ENCODE measurements around the gene RBPJL.

Gene RBPJL

DNA sequence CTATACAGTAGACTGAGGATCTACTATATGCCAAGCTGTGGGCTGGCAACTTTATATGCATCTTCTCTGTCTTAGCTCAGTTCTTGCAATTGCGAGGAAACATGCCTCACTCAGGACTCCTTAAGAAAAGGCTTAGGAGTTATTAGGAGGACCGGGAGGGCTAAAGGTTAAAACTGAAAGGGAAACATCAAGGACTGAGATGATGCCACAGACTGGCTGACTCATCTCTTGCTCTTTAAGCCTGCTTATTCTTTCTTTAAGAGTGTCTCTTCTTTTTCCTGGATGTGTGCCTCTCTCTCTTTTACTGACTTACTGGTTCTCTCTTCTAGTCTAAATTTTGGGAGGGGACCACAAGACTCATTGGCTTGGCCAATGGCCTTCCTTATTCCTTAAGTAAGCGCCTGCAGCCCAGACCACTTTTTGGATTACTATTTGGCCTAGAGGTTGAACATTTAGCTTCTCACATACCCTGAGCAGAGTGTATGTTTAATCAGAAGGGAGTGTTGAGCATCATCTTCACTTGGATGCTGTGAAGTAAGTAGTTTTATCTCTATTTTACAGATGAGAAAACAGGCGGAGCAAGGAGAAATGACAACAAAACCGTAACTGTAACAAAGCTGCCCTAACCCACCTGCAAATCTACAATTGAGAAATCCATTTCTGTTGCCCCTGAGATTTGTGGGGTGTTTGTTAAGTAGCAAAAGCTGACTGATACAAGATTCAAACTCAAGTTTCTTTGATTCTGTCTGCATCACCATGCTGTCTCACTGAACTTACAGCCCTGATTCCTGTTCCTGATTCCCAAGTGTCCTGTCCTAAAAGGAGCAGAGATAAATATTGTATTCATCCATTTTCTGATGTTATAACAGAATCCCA is 48.8 kb downstream of the RBPJL start:
- H3K4me1 ChIP-seq (ENCODE audit: control insufficient read depth in 5 of 5, insufficient read depth in 5 of 5, low read length in 5 of 5): peaks cover 10 to 31% (median 25%) of the 10 kb centered on the region in 5 donors
- no peak overlapping the region for H3K9ac ChIP-seq (ENCODE audit: low read length in 5 of 5)
- H3K36me3 ChIP-seq (ENCODE audit: control insufficient read depth in 5 of 5, insufficient read depth in 5 of 5, low read length in 5 of 5): no peaks in the 10 kb centered on the region
- H3K27me3 ChIP-seq (ENCODE audit: control insufficient read depth in 5 of 5, insufficient read depth in 4 of 5, low read length in 5 of 5): no peaks in the 10 kb centered on the region
- H3K4me3 ChIP-seq (ENCODE audit: low read depth in 1 of 5, low read length in 5 of 5): no peak overlapping the region
- H3K9me3 ChIP-seq (ENCODE audit: control insufficient read depth in 5 of 5, low read length in 5 of 5): no peaks in the 10 kb centered on the region
- H3K27ac ChIP-seq (ENCODE audit: low read depth, low read length): no peak overlapping the region

DNA sequence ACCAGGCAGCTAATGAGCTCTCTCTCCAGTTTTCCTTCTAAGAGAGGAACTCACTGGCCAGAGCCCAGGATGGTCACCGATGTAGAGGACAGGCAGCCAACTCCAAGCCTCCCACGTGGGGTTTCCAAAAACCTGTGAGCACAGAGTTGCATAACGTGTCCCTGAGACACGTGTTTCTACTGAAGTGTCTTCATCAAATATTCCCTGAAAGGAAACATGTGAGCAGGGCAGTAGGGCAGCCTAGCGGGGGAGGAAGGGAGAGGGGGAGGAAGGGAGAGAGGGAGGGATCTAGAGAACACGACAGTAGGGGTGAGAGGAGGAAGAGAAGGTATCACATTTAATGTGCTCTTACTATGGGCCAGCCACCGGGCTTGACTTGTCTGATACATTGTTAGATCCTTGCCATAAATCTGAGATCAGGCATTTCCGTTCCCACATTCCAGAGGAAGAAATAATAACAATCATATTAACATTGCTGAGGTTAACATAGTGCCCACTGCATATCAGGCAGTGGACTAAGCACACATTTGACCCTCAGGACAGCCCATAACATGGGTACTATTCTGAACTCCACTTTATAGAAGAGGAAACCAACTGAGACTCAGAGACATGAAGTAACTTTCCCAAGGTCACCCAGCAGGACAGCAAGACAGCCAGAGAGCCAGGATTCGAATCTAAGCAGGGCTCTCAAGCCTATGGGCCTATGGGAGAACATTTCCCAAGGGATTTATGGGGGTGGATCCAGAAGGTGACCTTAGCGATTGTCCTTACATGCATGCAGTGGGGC is 51.8 kb downstream of the RBPJL start:
- Histone ChIP-seq H3K9ac (ENCODE audit: low read length in 5 of 5) (peak overlapping the region in 2 of 5 donors; percentile 45 to 56), H3K9me3 (ENCODE audit: control insufficient read depth in 5 of 5, low read length in 5 of 5) (no peaks in the 10 kb centered on the region), H3K36me3 (ENCODE audit: control insufficient read depth in 5 of 5, insufficient read depth in 5 of 5, low read length in 5 of 5) (no peaks in the 10 kb centered on the region), H3K27me3 (ENCODE audit: control insufficient read depth in 5 of 5, insufficient read depth in 4 of 5, low read length in 5 of 5) (no peaks in the 10 kb centered on the region), H3K4me3 (ENCODE audit: low read depth in 1 of 5, low read length in 5 of 5) (peak overlapping the region in 3 of 5 donors; percentile 9 to 23 (median 22)), H3K4me1 (ENCODE audit: control insufficient read depth in 5 of 5, insufficient read depth in 5 of 5, low read length in 5 of 5) (peaks cover 10 to 36% (median 31%) of the 10 kb centered on the region in 5 donors), H3K27ac (ENCODE audit: low read depth, low read length) (peak overlapping the region; percentile 69)

DNA sequence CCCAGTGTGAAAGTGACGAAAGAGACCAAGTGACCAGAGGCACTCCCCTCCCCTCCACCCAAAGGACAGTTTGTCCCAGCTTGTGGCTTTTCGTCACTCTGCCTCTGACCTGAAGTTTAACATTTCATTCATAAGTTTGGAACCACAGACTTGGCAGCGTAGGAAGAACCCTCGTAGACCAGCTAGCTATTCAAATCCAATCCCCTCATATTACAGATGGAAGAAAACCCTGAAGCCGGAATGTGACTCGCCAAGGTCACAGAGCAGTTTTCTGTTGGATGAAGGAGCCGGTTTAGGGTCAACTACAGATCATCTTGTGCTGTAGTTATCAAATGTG is 52.4 kb downstream of the RBPJL start:
- Histone ChIP-seq H3K27ac (ENCODE audit: low read depth, low read length) (peak overlapping the region; percentile 69), H3K36me3 (ENCODE audit: control insufficient read depth in 5 of 5, insufficient read depth in 5 of 5, low read length in 5 of 5) (no peaks in the 10 kb centered on the region), H3K27me3 (ENCODE audit: control insufficient read depth in 5 of 5, insufficient read depth in 4 of 5, low read length in 5 of 5) (no peaks in the 10 kb centered on the region), H3K4me3 (ENCODE audit: low read depth in 1 of 5, low read length in 5 of 5) (no peak overlapping the region), H3K4me1 (ENCODE audit: control insufficient read depth in 5 of 5, insufficient read depth in 5 of 5, low read length in 5 of 5) (peaks cover 13 to 42% (median 36%) of the 10 kb centered on the region in 5 donors), H3K9ac (ENCODE audit: low read length in 5 of 5) (peak overlapping the region in 1 of 5 donors; percentile 56), H3K9me3 (ENCODE audit: control insufficient read depth in 5 of 5, low read length in 5 of 5) (no peaks in the 10 kb centered on the region)

- H3K4me1 ChIP-seq (ENCODE audit: control insufficient read depth in 5 of 5, insufficient read depth in 5 of 5, low read length in 5 of 5): peaks cover 13 to 44% (median 38%) of the 10 kb centered on the region in 5 donors
Measured at GRCh38 chr20:45359406-45360148, 52.9 kb downstream of the RBPJL start.

DNA sequence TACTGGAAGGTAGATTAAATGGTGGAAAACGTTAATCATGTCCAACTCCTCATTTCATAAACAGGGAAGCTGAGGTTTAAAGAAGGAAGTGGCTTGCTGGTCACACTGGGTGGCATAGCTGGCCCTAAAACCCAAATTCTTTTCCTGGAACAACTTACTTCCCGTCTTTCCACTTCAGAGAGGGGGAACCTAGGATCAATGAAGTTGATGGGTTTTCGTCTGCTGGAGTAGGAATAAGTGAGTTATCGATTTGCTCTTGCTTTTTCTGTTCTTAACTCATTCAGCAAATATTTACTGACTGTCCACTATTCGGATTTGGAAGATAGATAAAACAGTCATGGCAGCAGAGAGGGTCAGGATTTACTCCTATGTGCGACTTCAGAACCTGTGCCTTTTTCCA is 55.2 kb downstream of the RBPJL start:
- Histone ChIP-seq H3K9me3 (ENCODE audit: control insufficient read depth in 5 of 5, low read length in 5 of 5) (no peaks in the 10 kb centered on the region), H3K36me3 (ENCODE audit: control insufficient read depth in 5 of 5, insufficient read depth in 5 of 5, low read length in 5 of 5) (peaks cover 0 to 19% (median 14%) of the 10 kb centered on the region in 5 donors), H3K27ac (ENCODE audit: low read depth, low read length) (no peak overlapping the region), H3K27me3 (ENCODE audit: control insufficient read depth in 5 of 5, insufficient read depth in 4 of 5, low read length in 5 of 5) (no peaks in the 10 kb centered on the region), H3K9ac (ENCODE audit: low read length in 5 of 5) (no peak overlapping the region), H3K4me3 (ENCODE audit: low read depth in 1 of 5, low read length in 5 of 5) (no peak overlapping the region), H3K4me1 (ENCODE audit: control insufficient read depth in 5 of 5, insufficient read depth in 5 of 5, low read length in 5 of 5) (peaks cover 13 to 41% (median 38%) of the 10 kb centered on the region in 5 donors)

More at GRCh38 chr20:45359406-45360148, 52.9 kb downstream of the RBPJL start:
- no peaks in the 10 kb centered on the region for H3K36me3 ChIP-seq (ENCODE audit: control insufficient read depth in 5 of 5, insufficient read depth in 5 of 5, low read length in 5 of 5)
- peak overlapping the region; percentile 69 for H3K27ac ChIP-seq (ENCODE audit: low read depth, low read length)
- no peaks in the 10 kb centered on the region for H3K9me3 ChIP-seq (ENCODE audit: control insufficient read depth in 5 of 5, low read length in 5 of 5)
- peak overlapping the region in 3 of 5 donors; percentile 22 to 57 (median 56) for H3K9ac ChIP-seq (ENCODE audit: low read length in 5 of 5)
- H3K4me3 ChIP-seq (ENCODE audit: low read depth in 1 of 5, low read length in 5 of 5): no peak overlapping the region
- H3K27me3 ChIP-seq (ENCODE audit: control insufficient read depth in 5 of 5, insufficient read depth in 4 of 5, low read length in 5 of 5): no peaks in the 10 kb centered on the region

DNA sequence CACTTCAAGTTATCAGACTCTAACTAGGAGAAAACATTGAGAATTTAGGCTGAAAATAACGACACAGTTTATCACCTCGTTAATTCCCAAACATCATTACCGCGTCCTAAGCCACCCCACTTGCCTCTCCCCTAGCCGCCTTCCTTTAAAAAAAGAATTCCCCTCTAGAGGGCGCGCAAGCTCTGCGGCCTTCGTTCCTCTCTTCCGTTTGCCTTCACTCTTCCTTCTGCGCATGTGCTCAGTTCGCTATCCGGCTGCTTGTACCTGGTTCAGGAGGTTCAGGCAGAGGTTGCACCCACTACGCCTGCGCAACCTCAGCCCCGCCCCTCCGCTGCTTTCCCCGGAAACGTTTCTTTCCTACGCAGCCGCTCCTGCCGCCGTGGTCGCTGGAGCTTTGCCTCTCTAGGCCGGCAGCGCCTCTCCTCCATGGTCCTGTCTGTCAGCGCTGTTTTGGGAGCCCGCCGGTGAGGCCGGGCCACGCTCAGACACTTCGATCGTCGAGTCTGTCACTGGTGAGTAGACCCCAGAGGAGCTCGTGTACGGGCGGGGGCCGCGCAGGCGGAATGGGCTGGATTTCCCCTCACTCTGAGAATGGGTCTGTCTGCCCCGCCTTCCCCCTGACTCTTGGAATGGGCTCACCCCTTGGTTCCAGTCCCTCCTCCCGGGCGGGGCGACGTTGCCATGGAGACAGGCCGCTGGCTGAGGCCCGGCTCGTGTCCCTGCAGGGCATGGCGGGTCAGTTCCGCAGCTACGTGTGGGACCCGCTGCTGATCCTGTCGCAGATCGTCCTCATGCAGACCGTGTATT is 56.4 kb downstream of the RBPJL start, which contains the start of gene SYS1:
Gene SYS1, plus strand, starts transcription at position 353 of the 807 bp plus-strand sequence. Its CDS starts 376 bp downstream, at position 729.
- H3K27me3 ChIP-seq (ENCODE audit: control insufficient read depth in 5 of 5, insufficient read depth in 4 of 5, low read length in 5 of 5): no peaks in the 10 kb centered on the region
- H3K4me1 ChIP-seq (ENCODE audit: control insufficient read depth in 5 of 5, insufficient read depth in 5 of 5, low read length in 5 of 5): peaks cover 12 to 39% (median 37%) of the 10 kb centered on the region in 5 donors

GRCh38 chr20:45363611-45364492 is 57.2 kb downstream of the RBPJL start:
- H3K36me3 ChIP-seq (ENCODE audit: control insufficient read depth in 5 of 5, insufficient read depth in 5 of 5, low read length in 5 of 5): peaks cover 8 to 38% (median 26%) of the 10 kb centered on the region in 5 donors
- H3K9me3 ChIP-seq (ENCODE audit: control insufficient read depth in 5 of 5, low read length in 5 of 5): no peaks in the 10 kb centered on the region
- no peaks in the 10 kb centered on the region for H3K27me3 ChIP-seq (ENCODE audit: control insufficient read depth in 5 of 5, insufficient read depth in 4 of 5, low read length in 5 of 5)
- peak overlapping the region; percentile 95 for H3K27ac ChIP-seq (ENCODE audit: low read depth, low read length)
- H3K9ac ChIP-seq (ENCODE audit: low read length in 5 of 5): peak overlapping the region; percentile 56 to 95 (median 91)
- peak overlapping the region; percentile 62 to 87 (median 81) for H3K4me3 ChIP-seq (ENCODE audit: low read depth in 1 of 5, low read length in 5 of 5)
- H3K4me1 ChIP-seq (ENCODE audit: control insufficient read depth in 5 of 5, insufficient read depth in 5 of 5, low read length in 5 of 5): peaks cover 4 to 38% (median 34%) of the 10 kb centered on the region in 5 donors

More for the DNA sequence above, 56.4 kb downstream of the RBPJL start, which contains the start of gene SYS1:
- Histone ChIP-seq H3K9me3 (ENCODE audit: control insufficient read depth in 5 of 5, low read length in 5 of 5) (no peaks in the 10 kb centered on the region), H3K4me3 (ENCODE audit: low read depth in 1 of 5, low read length in 5 of 5) (peak within 1 kb of the TSS; percentile 76 to 87 (median 81)), H3K27ac (ENCODE audit: low read depth, low read length) (peak within 1 kb of the TSS; percentile 95), H3K9ac (ENCODE audit: low read length in 5 of 5) (peak within 1 kb of the TSS; percentile 60 to 95 (median 91)), H3K36me3 (ENCODE audit: control insufficient read depth in 5 of 5, insufficient read depth in 5 of 5, low read length in 5 of 5) (peaks cover 6 to 31% (median 26%) of the 10 kb centered on the region in 5 donors)

DNA sequence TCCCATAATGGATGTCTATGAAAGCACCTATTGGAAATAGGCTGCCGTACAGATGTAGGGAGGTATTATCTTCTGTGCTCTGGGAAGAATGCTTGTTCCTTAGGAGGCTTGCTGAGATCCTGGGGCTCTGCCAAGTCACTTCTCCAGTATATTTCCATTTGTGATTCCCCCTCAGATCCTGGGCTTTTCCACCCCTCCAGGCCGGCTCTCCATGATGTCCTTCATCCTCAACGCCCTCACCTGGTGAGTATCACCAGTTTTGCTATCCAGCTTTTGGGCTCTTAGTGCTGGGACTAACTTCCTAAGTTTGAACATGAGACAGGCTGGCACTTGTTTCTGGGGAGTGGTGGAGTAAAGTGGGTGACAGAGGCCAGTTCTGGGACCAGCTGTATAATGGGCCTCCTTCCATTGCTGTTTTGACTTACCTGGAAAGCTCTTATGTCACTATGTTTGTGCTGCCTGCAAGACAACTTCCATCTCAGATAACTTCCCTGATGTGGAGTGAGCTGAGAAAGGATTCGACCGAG is 58.9 kb downstream of the RBPJL start:
- peaks cover 8 to 38% (median 26%) of the 10 kb centered on the region in 5 donors for H3K36me3 ChIP-seq (ENCODE audit: control insufficient read depth in 5 of 5, insufficient read depth in 5 of 5, low read length in 5 of 5)
- no peak overlapping the region for H3K9ac ChIP-seq (ENCODE audit: low read length in 5 of 5)

More for the DNA sequence above, 58.9 kb downstream of the RBPJL start:
- Histone ChIP-seq H3K27ac (ENCODE audit: low read depth, low read length) (no peak overlapping the region), H3K9me3 (ENCODE audit: control insufficient read depth in 5 of 5, low read length in 5 of 5) (no peaks in the 10 kb centered on the region), H3K27me3 (ENCODE audit: control insufficient read depth in 5 of 5, insufficient read depth in 4 of 5, low read length in 5 of 5) (no peaks in the 10 kb centered on the region), H3K4me3 (ENCODE audit: low read depth in 1 of 5, low read length in 5 of 5) (no peak overlapping the region), H3K4me1 (ENCODE audit: control insufficient read depth in 5 of 5, insufficient read depth in 5 of 5, low read length in 5 of 5) (peaks cover 2 to 25% (median 21%) of the 10 kb centered on the region in 5 donors)
